Activated T-cell treated with anti-CD3 and anti-CD28 coated beads for 24 hours (primary cell): ENCODE measurements around the gene FBXL7.
"Not testable (repeated sequence)": the region's sequence is repeated elsewhere in the genome, so short reads cannot be mapped to it uniquely, and the experiment has no call there.

Experiments used
- DNase-seq: peaks from one replicate; pipeline ENCODE4 v3.0.0-alpha.2; 2020; ENCODE audit warnings: low read depth

FBXL7 gene

GRCh38 chr5:15819617-15820016 lies 319.6 kb downstream of the FBXL7 start:
- no peak for DNase-seq

- no peak for DNase-seq
These were observed 321.5 kb downstream of the FBXL7 start for GRCh38 chr5:15821506-15821905.

- no peak for DNase-seq
These were observed 323.4 kb downstream of the FBXL7 start for GRCh38 chr5:15823398-15823797.

- no peak for DNase-seq
These were observed 327.8 kb downstream of the FBXL7 start for GRCh38 chr5:15827741-15828140.

- no peak for DNase-seq
These were observed 331.4 kb downstream of the FBXL7 start for GRCh38 chr5:15831408-15831807.

- no peak for DNase-seq
These were observed 333.4 kb downstream of the FBXL7 start for GRCh38 chr5:15833365-15833764.

- DNase-seq = no peak
These were observed 334.7 kb downstream of the FBXL7 start for GRCh38 chr5:15834596-15835245.

GRCh38 chr5:15835514-15835913 lies 335.5 kb downstream of the FBXL7 start:
- DNase-seq = no peak

GRCh38 chr5:15837551-15838289 lies 337.7 kb downstream of the FBXL7 start:
- DNase-seq = no peak

- no peak for DNase-seq
These were observed 344.3 kb downstream of the FBXL7 start for GRCh38 chr5:15844253-15844652.

- no peak for DNase-seq
These were observed 344.9 kb downstream of the FBXL7 start for GRCh38 chr5:15844871-15845270.

GRCh38 chr5:15850536-15850935 lies 350.6 kb downstream of the FBXL7 start:
- DNase-seq = no peak

- DNase-seq = no peak
These were observed 351.0 kb downstream of the FBXL7 start for GRCh38 chr5:15850939-15851341.

GRCh38 chr5:15852217-15852616 lies 352.2 kb downstream of the FBXL7 start:
- no peak for DNase-seq

- no peak for DNase-seq
These were observed 353.0 kb downstream of the FBXL7 start for GRCh38 chr5:15852949-15853348.

- DNase-seq = no peak
These were observed 358.3 kb downstream of the FBXL7 start for GRCh38 chr5:15858326-15858725.

GRCh38 chr5:15864536-15865215 lies 364.7 kb downstream of the FBXL7 start:
- DNase-seq = no peak

GRCh38 chr5:15872259-15872658 lies 372.3 kb downstream of the FBXL7 start:
- not testable (repeated sequence) for DNase-seq

GRCh38 chr5:15877914-15878313 lies 377.9 kb downstream of the FBXL7 start:
- no peak for DNase-seq

- no peak for DNase-seq
These were observed 380.2 kb downstream of the FBXL7 start for GRCh38 chr5:15880201-15880600.

GRCh38 chr5:15885156-15885555 lies 385.2 kb downstream of the FBXL7 start:
- no peak for DNase-seq

- no peak for DNase-seq
These were observed 386.2 kb downstream of the FBXL7 start for GRCh38 chr5:15886156-15886555.

- no peak for DNase-seq
These were observed 387.1 kb downstream of the FBXL7 start for GRCh38 chr5:15887093-15887492.
